ENCODE results near the gene TSEN54.

The TSEN54 gene

DNA sequence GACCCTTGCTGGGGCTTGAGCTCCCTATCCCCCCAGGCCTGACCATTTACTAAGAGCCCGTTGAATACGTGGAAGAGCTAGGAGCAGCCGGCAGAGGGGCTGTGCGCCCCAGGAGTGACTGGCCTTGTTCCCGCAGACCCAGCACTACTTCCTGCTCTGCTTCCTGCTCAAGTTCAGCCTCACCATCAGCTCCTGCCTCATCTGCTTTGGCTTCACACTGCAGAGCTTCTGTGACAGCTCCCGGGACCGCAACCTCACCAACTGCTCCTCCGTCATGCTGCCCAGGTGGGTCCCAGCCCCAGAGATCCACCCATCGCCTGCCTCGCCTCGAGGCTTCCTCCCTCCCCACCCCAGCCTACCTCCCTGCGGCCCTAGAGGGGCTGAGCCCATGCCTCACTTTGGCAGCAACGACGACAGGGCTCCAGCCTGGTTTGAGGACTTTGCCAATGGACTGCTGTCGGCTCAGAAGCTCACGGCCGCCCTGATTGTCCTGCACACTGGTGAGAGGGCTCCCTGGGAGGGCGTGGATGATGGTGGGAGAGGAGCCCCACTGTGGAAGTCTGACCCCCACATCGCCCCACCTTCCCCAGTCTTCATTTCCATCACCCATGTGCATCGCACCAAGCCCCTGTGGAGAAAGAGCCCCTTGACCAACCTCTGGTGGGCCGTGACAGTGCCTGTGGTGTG is 18.1 kb upstream of the TSEN54 start:
- ATAC-seq (ENCODE audit: insufficient read depth, low read depth) = no peak
- TF ChIP-seq, protein P1, sequence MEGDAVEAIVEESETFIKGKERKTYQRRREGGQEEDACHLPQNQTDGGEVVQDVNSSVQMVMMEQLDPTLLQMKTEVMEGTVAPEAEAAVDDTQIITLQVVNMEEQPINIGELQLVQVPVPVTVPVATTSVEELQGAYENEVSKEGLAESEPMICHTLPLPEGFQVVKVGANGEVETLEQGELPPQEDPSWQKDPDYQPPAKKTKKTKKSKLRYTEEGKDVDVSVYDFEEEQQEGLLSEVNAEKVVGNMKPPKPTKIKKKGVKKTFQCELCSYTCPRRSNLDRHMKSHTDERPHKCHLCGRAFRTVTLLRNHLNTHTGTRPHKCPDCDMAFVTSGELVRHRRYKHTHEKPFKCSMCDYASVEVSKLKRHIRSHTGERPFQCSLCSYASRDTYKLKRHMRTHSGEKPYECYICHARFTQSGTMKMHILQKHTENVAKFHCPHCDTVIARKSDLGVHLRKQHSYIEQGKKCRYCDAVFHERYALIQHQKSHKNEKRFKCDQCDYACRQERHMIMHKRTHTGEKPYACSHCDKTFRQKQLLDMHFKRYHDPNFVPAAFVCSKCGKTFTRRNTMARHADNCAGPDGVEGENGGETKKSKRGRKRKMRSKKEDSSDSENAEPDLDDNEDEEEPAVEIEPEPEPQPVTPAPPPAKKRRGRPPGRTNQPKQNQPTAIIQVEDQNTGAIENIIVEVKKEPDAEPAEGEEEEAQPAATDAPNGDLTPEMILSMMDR (IDR thresholded peaks at IDR 0.05; ENCODE audit: borderline replicate concordance, extremely low read depth, low read length, poor library complexity, severe bottlenecking) = no peak
- no peak for TF ChIP-seq EZH2 (IDR thresholded peaks at IDR 0.05; ENCODE audit: borderline replicate concordance, low read depth, low read length, severe bottlenecking)
- Histone ChIP-seq H4K20me1 (ENCODE audit: insufficient read depth, low read length) (peaks cover 13% of the 10 kb centered on the region; the same call in 1 of the 2 replicates), H3K9me3 (ENCODE audit: insufficient read depth, low read length, severe bottlenecking) (no peaks in the 10 kb centered on the region), H3K36me3 (ENCODE audit: insufficient read depth, low read length) (peaks cover 85% of the 10 kb centered on the region), H2AFZ (ENCODE audit: low read depth, low read length) (no peak overlapping the region), H3K27ac (ENCODE audit: low read length) (no peak overlapping the region), H3K9ac (ENCODE audit: low read depth, low read length) (no peak overlapping the region), H3K4me1 (ENCODE audit: insufficient read depth, low read length) (no peaks in the 10 kb centered on the region), H3K27me3 (ENCODE audit: insufficient read depth, low read length, poor library complexity) (no peaks in the 10 kb centered on the region), H3K4me2 (ENCODE audit: insufficient read depth, low read length) (no peak overlapping the region), H3K4me3 (ENCODE audit: low read depth in 1 of 2, low read length in 2 of 2) (no peak overlapping the region), H3K79me2 (ENCODE audit: insufficient read depth, low read length) (no peaks in the 10 kb centered on the region)
- DNase-seq = no peak

DNA sequence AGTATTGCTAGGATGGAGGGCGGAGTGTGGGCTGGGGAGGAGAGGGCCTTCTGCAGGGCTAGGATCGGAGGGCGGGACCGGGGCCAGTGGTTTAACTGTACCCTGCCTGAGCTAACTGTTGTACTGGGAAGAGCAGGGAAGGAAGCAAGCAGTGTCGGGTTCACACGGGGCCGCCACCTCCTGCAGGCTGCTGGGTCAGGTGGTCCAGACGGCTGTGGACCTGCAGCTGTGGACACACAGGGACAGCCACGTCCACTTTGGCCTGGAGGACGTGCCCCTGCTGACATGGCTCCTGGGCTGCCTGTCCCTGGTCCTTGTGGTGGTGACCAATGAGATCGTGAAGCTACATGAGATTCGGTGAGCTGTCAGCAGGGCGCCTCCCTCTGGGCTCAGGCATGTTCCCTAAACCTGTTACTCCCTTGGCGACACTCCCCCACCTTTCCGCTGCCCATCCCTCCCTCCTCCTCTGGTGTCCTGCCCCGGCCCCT is 17.6 kb upstream of the TSEN54 start:
- ATAC-seq (ENCODE audit: insufficient read depth, low read depth) = 0 out of 3 replicates have a peak, but pooled peaks have one; percentile 18
- Histone ChIP-seq H2AFZ (ENCODE audit: low read depth, low read length) (no peak overlapping the region), H3K4me3 (ENCODE audit: low read depth in 1 of 2, low read length in 2 of 2) (no peak overlapping the region), H3K9ac (ENCODE audit: low read depth, low read length) (no peak overlapping the region), H3K27me3 (ENCODE audit: insufficient read depth, low read length, poor library complexity) (no peaks in the 10 kb centered on the region), H3K27ac (ENCODE audit: low read length) (no peak overlapping the region), H4K20me1 (ENCODE audit: insufficient read depth, low read length) (peaks cover 15% of the 10 kb centered on the region; the same call in 1 of the 2 replicates), H3K4me1 (ENCODE audit: insufficient read depth, low read length) (no peaks in the 10 kb centered on the region), H3K9me3 (ENCODE audit: insufficient read depth, low read length, severe bottlenecking) (no peaks in the 10 kb centered on the region), H3K36me3 (ENCODE audit: insufficient read depth, low read length) (peaks cover 84% of the 10 kb centered on the region), H3K4me2 (ENCODE audit: insufficient read depth, low read length) (no peak overlapping the region), H3K79me2 (ENCODE audit: insufficient read depth, low read length) (no peaks in the 10 kb centered on the region)
- DNase-seq = no peak
- TF ChIP-seq, protein P1 (IDR thresholded peaks at IDR 0.05; ENCODE audit: borderline replicate concordance, extremely low read depth, low read length, poor library complexity, severe bottlenecking) = no peak
- no peak for TF ChIP-seq EZH2 (IDR thresholded peaks at IDR 0.05; ENCODE audit: borderline replicate concordance, low read depth, low read length, severe bottlenecking)

DNA sequence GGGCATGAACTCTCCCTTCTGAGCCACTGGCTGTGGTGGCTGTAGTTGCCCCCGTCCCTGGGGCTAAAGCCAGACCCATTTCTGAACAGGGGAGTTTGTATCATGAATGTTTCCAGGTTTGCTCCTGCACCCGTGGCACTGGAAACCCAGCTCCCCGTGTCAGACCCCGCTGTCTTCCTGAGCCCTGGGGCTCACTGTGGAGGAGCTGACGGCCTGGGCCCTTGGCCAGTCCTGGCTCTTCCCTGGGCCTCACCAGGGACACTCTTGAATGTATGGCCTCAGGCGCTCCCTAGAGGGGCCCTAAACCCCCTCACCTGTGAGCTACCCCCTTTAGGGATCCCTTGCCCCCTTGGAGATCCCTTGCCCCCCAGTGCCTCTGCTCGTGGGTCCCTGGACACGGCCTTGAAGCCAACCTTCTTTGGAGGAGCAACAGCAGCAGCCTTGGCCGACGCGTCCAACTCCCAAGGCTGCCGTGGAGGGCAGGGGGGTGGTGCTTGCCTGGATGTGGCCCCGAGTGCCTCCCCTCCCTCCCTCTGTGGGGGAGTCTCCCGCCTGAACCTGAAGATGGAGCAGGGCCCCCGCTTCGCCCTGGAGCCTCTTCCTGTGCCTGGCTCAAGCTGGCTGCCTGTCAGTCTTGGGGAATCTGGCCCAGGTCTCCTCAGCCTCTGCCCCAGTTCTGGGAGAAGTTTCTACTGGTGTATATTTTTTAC is 16.9 kb upstream of the TSEN54 start:
- ATAC-seq (ENCODE audit: insufficient read depth, low read depth) = no peak
- Histone ChIP-seq H3K4me3 (ENCODE audit: low read depth in 1 of 2, low read length in 2 of 2) (no peak overlapping the region), H3K4me1 (ENCODE audit: insufficient read depth, low read length) (no peaks in the 10 kb centered on the region), H2AFZ (ENCODE audit: low read depth, low read length) (no peak overlapping the region), H3K36me3 (ENCODE audit: insufficient read depth, low read length) (peaks cover 82% of the 10 kb centered on the region), H3K27me3 (ENCODE audit: insufficient read depth, low read length, poor library complexity) (no peaks in the 10 kb centered on the region), H3K27ac (ENCODE audit: low read length) (no peak overlapping the region), H4K20me1 (ENCODE audit: insufficient read depth, low read length) (peaks cover 15% of the 10 kb centered on the region; the same call in 1 of the 2 replicates), H3K9me3 (ENCODE audit: insufficient read depth, low read length, severe bottlenecking) (no peaks in the 10 kb centered on the region), H3K9ac (ENCODE audit: low read depth, low read length) (no peak overlapping the region), H3K4me2 (ENCODE audit: insufficient read depth, low read length) (no peak overlapping the region), H3K79me2 (ENCODE audit: insufficient read depth, low read length) (no peaks in the 10 kb centered on the region)
- TF ChIP-seq, protein P1 (IDR thresholded peaks at IDR 0.05; ENCODE audit: borderline replicate concordance, extremely low read depth, low read length, poor library complexity, severe bottlenecking) = no peak
- no peak for TF ChIP-seq EZH2 (IDR thresholded peaks at IDR 0.05; ENCODE audit: borderline replicate concordance, low read depth, low read length, severe bottlenecking)
- DNase-seq = no peak
